ENCODE measurements around the gene SLC25A27.

SLC25A27 gene

GRCh38 chr6:46715141-46715540 lies 62.4 kb downstream of the SLC25A27 start:
- DNase-seq: no peak

DNA sequence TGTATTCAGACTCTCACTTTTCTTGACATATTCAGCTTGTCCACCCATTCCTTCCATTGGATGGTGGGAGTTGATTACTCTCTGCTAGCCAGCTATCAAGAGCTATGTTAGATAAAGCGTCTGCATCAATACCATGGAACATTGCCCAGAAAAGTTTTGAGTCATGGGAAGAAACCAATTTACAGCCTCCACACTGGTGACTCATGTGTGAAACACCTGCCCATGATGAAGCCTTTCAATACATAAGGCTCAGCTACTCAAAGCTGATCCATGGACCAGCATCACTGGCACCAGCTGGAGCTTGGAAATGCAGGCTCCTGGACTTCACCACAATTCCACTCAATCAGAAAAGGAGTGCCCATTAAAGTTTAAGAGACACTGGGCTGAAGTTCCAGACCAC lies 66.3 kb downstream of the SLC25A27 start:
- no peak for DNase-seq

GRCh38 chr6:46720401-46720800 lies 67.6 kb downstream of the SLC25A27 start:
- no peak for DNase-seq

Data from T-helper 2 cell (primary cell).